Measurements from ENCODE around the gene RPS3A.
A peak's percentile ranks its signal among the peaks of the same experiment; 100 is the strongest.

The RPS3A gene

DNA sequence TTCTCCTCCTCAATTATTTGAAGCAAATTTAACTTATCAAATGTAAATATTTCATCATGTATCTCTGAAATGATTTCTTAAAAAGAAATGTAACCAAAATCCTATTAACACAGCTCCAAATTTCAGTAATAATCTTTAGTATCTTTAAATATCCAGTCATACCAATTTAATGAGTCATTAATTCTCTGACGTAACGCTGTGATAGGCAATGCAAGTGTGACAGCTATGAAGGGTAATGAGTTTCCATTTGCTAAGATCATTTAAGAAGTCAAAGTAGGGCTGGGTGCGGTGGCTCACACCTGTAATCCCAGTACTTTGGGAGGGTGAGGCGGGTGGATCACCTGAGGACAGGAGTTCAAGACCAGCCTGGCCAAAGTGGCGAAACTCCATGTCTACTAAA lies 15.6 kb downstream of the RPS3A start:
- Histone ChIP-seq H3F3A (ENCODE audit: insufficient read depth) (peaks cover 5% of the 10 kb centered on the region; the same call in 1 of the 2 replicates), H2AFZ (ENCODE audit: low read depth, low read length, severe bottlenecking) (no peak overlapping the region), H3K79me2 (ENCODE audit: insufficient read depth, low read length) (no peaks in the 10 kb centered on the region), H3K4me3 (ENCODE audit: insufficient read depth, low read length, poor library complexity, severe bottlenecking) (no peak overlapping the region), H3K9ac (ENCODE audit: low read length) (no peak overlapping the region), H4K20me1 (ENCODE audit: low read depth, low read length) (no peaks in the 10 kb centered on the region), H3K9me3 (ENCODE audit: insufficient read depth, low read length) (no peaks in the 10 kb centered on the region), H3K4me2 (ENCODE audit: low read depth, low read length, poor library complexity, severe bottlenecking) (no peak overlapping the region), H3K36me3 (ENCODE audit: low read length) (no peaks in the 10 kb centered on the region; the same call in 1 of the 2 replicates), H3K9me2 (replicated peaks; ENCODE audit: insufficient read depth, low read length) (no peaks in the 10 kb centered on the region), H3K27me3 (ENCODE audit: low read length) (no peaks in the 10 kb centered on the region), H3K27ac (ENCODE audit: low read depth, low read length) (no peak overlapping the region)
- TF ChIP-seq EZH2phosphoT487 (conservative IDR thresholded peaks at IDR 0.05; ENCODE audit: low read length): no peak
- TF ChIP-seq, protein P1, sequence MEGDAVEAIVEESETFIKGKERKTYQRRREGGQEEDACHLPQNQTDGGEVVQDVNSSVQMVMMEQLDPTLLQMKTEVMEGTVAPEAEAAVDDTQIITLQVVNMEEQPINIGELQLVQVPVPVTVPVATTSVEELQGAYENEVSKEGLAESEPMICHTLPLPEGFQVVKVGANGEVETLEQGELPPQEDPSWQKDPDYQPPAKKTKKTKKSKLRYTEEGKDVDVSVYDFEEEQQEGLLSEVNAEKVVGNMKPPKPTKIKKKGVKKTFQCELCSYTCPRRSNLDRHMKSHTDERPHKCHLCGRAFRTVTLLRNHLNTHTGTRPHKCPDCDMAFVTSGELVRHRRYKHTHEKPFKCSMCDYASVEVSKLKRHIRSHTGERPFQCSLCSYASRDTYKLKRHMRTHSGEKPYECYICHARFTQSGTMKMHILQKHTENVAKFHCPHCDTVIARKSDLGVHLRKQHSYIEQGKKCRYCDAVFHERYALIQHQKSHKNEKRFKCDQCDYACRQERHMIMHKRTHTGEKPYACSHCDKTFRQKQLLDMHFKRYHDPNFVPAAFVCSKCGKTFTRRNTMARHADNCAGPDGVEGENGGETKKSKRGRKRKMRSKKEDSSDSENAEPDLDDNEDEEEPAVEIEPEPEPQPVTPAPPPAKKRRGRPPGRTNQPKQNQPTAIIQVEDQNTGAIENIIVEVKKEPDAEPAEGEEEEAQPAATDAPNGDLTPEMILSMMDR (IDR thresholded peaks at IDR 0.05; ENCODE audit: insufficient read depth, low read length, poor library complexity, severe bottlenecking): no peak

DNA sequence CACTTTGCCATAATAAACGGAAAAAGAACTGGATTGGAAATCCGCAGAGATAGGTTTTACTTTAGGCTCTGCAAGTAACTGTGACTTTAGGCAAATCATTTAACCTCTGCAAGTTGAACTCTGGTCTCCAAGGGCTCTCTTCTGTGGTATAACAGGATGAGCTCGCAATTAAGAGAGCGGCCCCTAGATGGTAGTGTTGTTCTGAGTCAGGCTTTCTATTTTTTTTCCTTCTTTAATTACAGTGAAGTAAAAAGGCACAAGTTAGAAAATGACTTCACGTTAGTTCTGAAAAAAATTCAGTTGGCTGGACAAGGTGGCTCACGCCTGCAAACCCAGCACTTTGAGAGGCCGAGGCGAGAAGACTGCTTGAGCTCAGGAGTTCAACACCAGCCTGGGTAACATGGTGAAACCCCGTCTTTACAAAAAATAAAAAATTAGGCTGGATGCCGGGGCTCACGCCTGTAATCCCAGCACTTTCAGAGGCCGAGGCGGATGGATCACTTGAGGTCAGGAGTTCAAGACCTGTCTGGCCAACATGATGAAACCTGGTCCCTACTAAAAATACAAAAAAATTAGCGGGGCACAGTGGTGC lies 18.0 kb downstream of the RPS3A start:
- no peak overlapping the region for H3K4me2 ChIP-seq (ENCODE audit: low read depth, low read length, poor library complexity, severe bottlenecking)
- no peak for TF ChIP-seq EZH2phosphoT487 (conservative IDR thresholded peaks at IDR 0.05; ENCODE audit: low read length)
- TF ChIP-seq, protein P1 (IDR thresholded peaks at IDR 0.05; ENCODE audit: insufficient read depth, low read length, poor library complexity, severe bottlenecking): peak; percentile 81

DNA sequence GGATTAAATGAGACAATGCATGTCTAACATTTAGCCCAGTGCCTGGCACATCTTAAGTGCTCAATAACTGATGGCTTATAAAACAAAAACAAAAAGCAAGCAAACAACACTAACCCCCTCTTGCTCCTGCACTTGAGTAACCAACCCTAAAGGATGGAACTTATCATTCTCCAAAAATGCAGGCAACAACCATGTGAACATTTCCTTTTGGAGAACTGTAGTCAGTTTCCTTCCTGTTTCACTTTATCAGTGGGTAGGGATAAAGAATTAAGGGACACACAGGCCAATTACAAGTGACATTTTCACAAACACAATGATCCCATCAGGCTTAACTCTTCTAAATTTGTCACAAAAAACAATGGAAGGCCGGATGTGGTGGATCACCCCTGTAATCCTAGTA lies 30.4 kb downstream of the RPS3A start:
- no peaks in the 10 kb centered on the region for H4K20me1 ChIP-seq (ENCODE audit: low read depth, low read length)
- H3K4me2 ChIP-seq (ENCODE audit: low read depth, low read length, poor library complexity, severe bottlenecking): no peak overlapping the region
- no peak overlapping the region for H3K9ac ChIP-seq (ENCODE audit: low read length)
- H2AFZ ChIP-seq (ENCODE audit: low read depth, low read length, severe bottlenecking): no peak overlapping the region
- no peak for TF ChIP-seq EZH2phosphoT487 (conservative IDR thresholded peaks at IDR 0.05; ENCODE audit: low read length)
- TF ChIP-seq, protein P1 (IDR thresholded peaks at IDR 0.05; ENCODE audit: insufficient read depth, low read length, poor library complexity, severe bottlenecking): no peak
- H3K4me3 ChIP-seq (ENCODE audit: insufficient read depth, low read length, poor library complexity, severe bottlenecking): no peak overlapping the region
- H3K9me2 ChIP-seq (replicated peaks; ENCODE audit: insufficient read depth, low read length): no peaks in the 10 kb centered on the region
- H3K27ac ChIP-seq (ENCODE audit: low read depth, low read length): no peak overlapping the region
- H3K36me3 ChIP-seq (ENCODE audit: low read length): no peaks in the 10 kb centered on the region
- H3K27me3 ChIP-seq (ENCODE audit: low read length): no peaks in the 10 kb centered on the region
- no peaks in the 10 kb centered on the region for H3F3A ChIP-seq (ENCODE audit: insufficient read depth)
- no peaks in the 10 kb centered on the region for H3K79me2 ChIP-seq (ENCODE audit: insufficient read depth, low read length)
- no peaks in the 10 kb centered on the region for H3K9me3 ChIP-seq (ENCODE audit: insufficient read depth, low read length)

More for the DNA sequence above, 18.0 kb downstream of the RPS3A start:
- Histone ChIP-seq H3K79me2 (ENCODE audit: insufficient read depth, low read length) (no peaks in the 10 kb centered on the region), H3K27me3 (ENCODE audit: low read length) (no peaks in the 10 kb centered on the region), H3K9ac (ENCODE audit: low read length) (no peak overlapping the region), H3K36me3 (ENCODE audit: low read length) (no peaks in the 10 kb centered on the region), H3K4me3 (ENCODE audit: insufficient read depth, low read length, poor library complexity, severe bottlenecking) (no peak overlapping the region), H3K27ac (ENCODE audit: low read depth, low read length) (no peak overlapping the region), H4K20me1 (ENCODE audit: low read depth, low read length) (no peaks in the 10 kb centered on the region), H2AFZ (ENCODE audit: low read depth, low read length, severe bottlenecking) (no peak overlapping the region), H3K9me2 (replicated peaks; ENCODE audit: insufficient read depth, low read length) (no peaks in the 10 kb centered on the region), H3F3A (ENCODE audit: insufficient read depth) (peaks cover 3% of the 10 kb centered on the region; the same call in 1 of the 2 replicates), H3K9me3 (ENCODE audit: insufficient read depth, low read length) (no peaks in the 10 kb centered on the region)
